Stimulated activated CD4-positive, alpha-beta T cell treated with anti-CD3 and anti-CD28 coated beads, Interleukin-1b, Interleukin-23, amount 100 ng/mL, for 1 hour (primary cell): ENCODE measurements around the gene ANKRD27.
"Not testable (repeated sequence)": the region's sequence is repeated elsewhere in the genome, so short reads cannot be mapped to it uniquely, and the experiment has no call there.

Experiments
- DNase-seq, 2 donors: peaks; one replicate each; pipeline ENCODE4 v3.0.0-alpha.2; 2020; ENCODE audit warnings: low read depth in 2 of 2

The ANKRD27 gene

GRCh38 chr19:32605544-32605943 is 69.4 kb downstream of the ANKRD27 start:
- no peak for DNase-seq

- DNase-seq = no peak
Measured at GRCh38 chr19:32603961-32604360, 71.0 kb downstream of the ANKRD27 start.

- DNase-seq = peak in 1 of 2 donors; percentile 15
Measured at GRCh38 chr19:32599736-32600157, 75.2 kb downstream of the ANKRD27 start.

GRCh38 chr19:32599258-32599657 is 75.7 kb downstream of the ANKRD27 start:
- DNase-seq = no peak

GRCh38 chr19:32598022-32598421 is 77.0 kb downstream of the ANKRD27 start:
- DNase-seq = no peak

GRCh38 chr19:32595491-32595890 is 79.5 kb downstream of the ANKRD27 start:
- DNase-seq = no peak

- DNase-seq = no peak
Measured at GRCh38 chr19:32594021-32594420, 81.0 kb downstream of the ANKRD27 start.

GRCh38 chr19:32587747-32588504 is 87.1 kb downstream of the ANKRD27 start:
- not testable (repeated sequence) for DNase-seq

GRCh38 chr19:32581705-32582179 is 93.2 kb downstream of the ANKRD27 start:
- DNase-seq = no peak

GRCh38 chr19:32580901-32581704 is 93.9 kb downstream of the ANKRD27 start, which contains the start of gene PDCD5:
Gene PDCD5, plus strand, starts transcription at chr19:32581190. Its CDS starts 72 bp downstream, at chr19:32581262.
- peak; percentile 92 to 97 for DNase-seq

GRCh38 chr19:32580353-32580900 is 94.6 kb downstream of the ANKRD27 start:
- DNase-seq = no peak

GRCh38 chr19:32576790-32577189 is 98.2 kb downstream of the ANKRD27 start:
- no peak for DNase-seq

GRCh38 chr19:32573492-32573794 is 101.5 kb downstream of the ANKRD27 start:
- DNase-seq = no peak

GRCh38 chr19:32572700-32573491 is 102.1 kb downstream of the ANKRD27 start:
- not testable (repeated sequence) for DNase-seq

- not testable (repeated sequence) for DNase-seq
Measured at GRCh38 chr19:32571471-32572075, 103.4 kb downstream of the ANKRD27 start.

GRCh38 chr19:32570081-32570785 is 104.7 kb downstream of the ANKRD27 start:
- DNase-seq = no peak

GRCh38 chr19:32567486-32567885 is 107.5 kb downstream of the ANKRD27 start:
- DNase-seq = no peak

GRCh38 chr19:32566246-32566830 is 108.6 kb downstream of the ANKRD27 start:
- DNase-seq = no peak

- DNase-seq = no peak
Measured at GRCh38 chr19:32563761-32564160, 111.2 kb downstream of the ANKRD27 start.

- DNase-seq = no peak
Measured at GRCh38 chr19:32558607-32559228, 116.3 kb downstream of the ANKRD27 start.
